ENCODE measurements around the gene SV2B.

GRCh38 chr15:91099616-91099994 lies 452 bp upstream of the SV2B start:
- TF ChIP-seq CTCF (IDR thresholded peaks at IDR 0.05; ENCODE audit: insufficient read depth, low read length, poor library complexity, severe bottlenecking) (no peak), EZH2phosphoT487 (conservative IDR thresholded peaks at IDR 0.05; ENCODE audit: low read length) (no peak)

All from SU-DHL-6 (cell line).